Measurements from ENCODE around the gene RBM3.

Gene RBM3

GRCh38 chrX:48559636-48560035, 14.6 kb upstream of the RBM3 start (continued):
- TF ChIP-seq BCL6B (tag by site-specific recombination; IDR thresholded peaks at IDR 0.05) (no peak), ZNF391 (tag by site-specific recombination; IDR thresholded peaks at IDR 0.05; ENCODE audit: borderline replicate concordance, low read depth) (no peak), ZNF292 (tag by site-specific recombination; IDR thresholded peaks at IDR 0.05; ENCODE audit: borderline replicate concordance, low read depth) (no peak), ZNF704 (tag by site-specific recombination; IDR thresholded peaks at IDR 0.05) (no peak), ZNF214 (tag by site-specific recombination; IDR thresholded peaks at IDR 0.05; ENCODE audit: borderline replicate concordance) (no peak), SETDB1 (IDR thresholded peaks at IDR 0.05; ENCODE audit: insufficient read length, low read length) (no peak), OSR2 (tag by site-specific recombination; IDR thresholded peaks at IDR 0.05) (no peak), KLF17 (tag by site-specific recombination; IDR thresholded peaks at IDR 0.05) (no peak), ZNF202 (tag by site-specific recombination; IDR thresholded peaks at IDR 0.05; ENCODE audit: borderline replicate concordance) (no peak)

GRCh38 chrX:48560056-48560455, 14.2 kb upstream of the RBM3 start:
- H3K4me3 ChIP-seq (ENCODE audit: low read depth, low read length) = no peak overlapping the region
- ChIA-PET CTCF (no interaction called here), POLR2A (interaction anchor here (1.2 kb wide), 1 partner anchor 15 kb away, joined by 4 read pairs; no protein-coding TSS in a partner anchor)
- H3K9me3 ChIP-seq (ENCODE audit: control insufficient read depth, insufficient read depth, low read depth, low read length) = no peaks in the 10 kb centered on the region
- H3K4me1 ChIP-seq (ENCODE audit: control insufficient read depth, insufficient read depth, low read length) = no peaks in the 10 kb centered on the region
- no peak for TF ChIP-seq ZNF677 (tag by site-specific recombination; IDR thresholded peaks at IDR 0.05)
- TF ChIP-seq ZNF423 (tag by site-specific recombination; IDR thresholded peaks at IDR 0.05) = no peak
- TF ChIP-seq ZNF292 (tag by site-specific recombination; IDR thresholded peaks at IDR 0.05; ENCODE audit: borderline replicate concordance, low read depth) = no peak
- no peak for TF ChIP-seq ZSCAN23 (tag by site-specific recombination; IDR thresholded peaks at IDR 0.05)
- no peak for TF ChIP-seq ZNF830 (tag by site-specific recombination; IDR thresholded peaks at IDR 0.05; ENCODE audit: low read depth)
- no peak for TF ChIP-seq ZNF202 (tag by site-specific recombination; IDR thresholded peaks at IDR 0.05; ENCODE audit: borderline replicate concordance)
- H3K27ac ChIP-seq (ENCODE audit: extremely low read depth, low read depth, low read length) = no peak overlapping the region
- peaks cover 0 to 60% of the 10 kb centered on the region in 2 experiments; a peak in 2 of 3 replicates for H3K36me3 ChIP-seq (ENCODE audit: control insufficient read depth in 2 of 2, insufficient read depth in 1 of 2, low read length in 2 of 2)

GRCh38 chrX:48560681-48561080, 13.6 kb upstream of the RBM3 start:
- ChIA-PET CTCF (no interaction called here), POLR2A (interaction anchor here (1.2 kb wide), 1 partner anchor 14 kb away, joined by 4 read pairs; no protein-coding TSS in a partner anchor)
- H3K27ac ChIP-seq (ENCODE audit: extremely low read depth, low read depth, low read length) = no peak overlapping the region
- H3K4me1 ChIP-seq (ENCODE audit: control insufficient read depth, insufficient read depth, low read length) = no peaks in the 10 kb centered on the region
- H3K4me3 ChIP-seq (ENCODE audit: low read depth, low read length) = no peak overlapping the region
- no peaks in the 10 kb centered on the region for H3K9me3 ChIP-seq (ENCODE audit: control insufficient read depth, insufficient read depth, low read depth, low read length)
- peaks cover 0 to 54% of the 10 kb centered on the region in 2 experiments; a peak in 2 of 3 replicates for H3K36me3 ChIP-seq (ENCODE audit: control insufficient read depth in 2 of 2, insufficient read depth in 1 of 2, low read length in 2 of 2)
- TF ChIP-seq MZF1 (tag by site-specific recombination; IDR thresholded peaks at IDR 0.05; ENCODE audit: borderline replicate concordance) (no peak), ZNF398 (tag by site-specific recombination; IDR thresholded peaks at IDR 0.05) (no peak), ZNF26 (tag by site-specific recombination; IDR thresholded peaks at IDR 0.05) (no peak), ZNF202 (tag by site-specific recombination; IDR thresholded peaks at IDR 0.05; ENCODE audit: borderline replicate concordance) (no peak), ZSCAN5A (tag by site-specific recombination; IDR thresholded peaks at IDR 0.05) (no peak), ZFHX2 (tag by site-specific recombination; conservative IDR thresholded peaks at IDR 0.05) (no peak), HIC1 (tag by site-specific recombination; IDR thresholded peaks at IDR 0.05) (no peak), ZNF571 (tag by site-specific recombination; IDR thresholded peaks at IDR 0.05) (no peak), YY1 (tag by site-specific recombination; IDR thresholded peaks at IDR 0.05) (no peak), ZFP41 (tag by site-specific recombination; IDR thresholded peaks at IDR 0.05; ENCODE audit: borderline replicate concordance) (no peak)
